Esophagus (tissue), 2 donors: Measurements from ENCODE around the gene MAGEA10. TPM values are rescaled to one million over a fixed set of nuclear protein-coding genes. Genes with fewer than 3 reads are reported as not detected.

ENCODE experiments used
- H3K27ac ChIP-seq, 2 donors: one replicate each; pipeline ENCODE4 v1.5.1; 2013; ENCODE audit warnings: low read depth in 2 of 2, mild to moderate bottlenecking in 2 of 2, inconsistent platforms in 1 of 2, low read length in 1 of 2, moderate library complexity in 1 of 2
- H3K27me3 ChIP-seq, 2 donors: one replicate each; pipeline ENCODE4 v1.6.1; 2013; ENCODE audit warnings: low read length in 2 of 2, control low read depth in 1 of 2, mild to moderate bottlenecking in 1 of 2; ENCODE audit not compliant: insufficient read depth in 2 of 2, control insufficient read depth in 1 of 2
- H3K36me3 ChIP-seq, 2 donors: one replicate each; pipeline ENCODE4 v1.6.1; 2013; ENCODE audit warnings: low read length in 1 of 2; ENCODE audit not compliant: control insufficient read depth in 2 of 2, insufficient read depth in 2 of 2
- H3K4me1 ChIP-seq, 2 donors: one replicate each; pipeline ENCODE4 v1.6.1; 2013; ENCODE audit warnings: low read length in 1 of 2; ENCODE audit not compliant: control insufficient read depth in 2 of 2, insufficient read depth in 2 of 2
- H3K4me3 ChIP-seq, 2 donors: one replicate each; pipeline ENCODE4 v1.5.1; 2013; ENCODE audit warnings: low read length in 2 of 2, mild to moderate bottlenecking in 2 of 2, low read depth in 1 of 2, moderate library complexity in 1 of 2
- H3K9me3 ChIP-seq, 2 donors: one replicate each; pipeline ENCODE4 v1.6.1; 2013; ENCODE audit warnings: mild to moderate bottlenecking in 2 of 2, low read depth in 1 of 2, low read length in 1 of 2, moderate library complexity in 1 of 2; ENCODE audit not compliant: control insufficient read depth in 2 of 2, insufficient read depth in 1 of 2
- WGBS, 2 donors: extraction: QIAGEN DNeasy Blood & Tissue Kit; methylation state at CpG; one replicate each; pipeline ENCODE4 v1.1.7; 2013; 5-methylcytosine and 5-hydroxymethylcytosine counted together
- polyA plus RNA-seq, 2 donors: library from polyadenylated mRNA; stranded (reverse); fragments of 200-250 nt; gene quantifications; one replicate each; pipeline ENCODE4 v1.2.3, GENCODE V29; 2013
- donor health status: healthy with polysubstance abuse.
- donor health status: Bipolar disorder and iron deficiency.

MAGEA10 gene
- polyA plus RNA-seq, 2 donors, result not detected

GRCh38 chrX:152103866-152104265 lies 34.5 kb downstream of the MAGEA10 start:
- H3K4me3 ChIP-seq, result no peak overlapping the region
- no peaks in the 10 kb centered on the region for H3K9me3 ChIP-seq
- 74 to 75% methylated on average over 6 of the region's 6 CpGs for WGBS, 2 donors
- H3K36me3 ChIP-seq, result no peaks in the 10 kb centered on the region
- H3K27me3 ChIP-seq, result no peaks in the 10 kb centered on the region
- H3K27ac ChIP-seq, result no peak overlapping the region
- H3K4me1 ChIP-seq, result no peaks in the 10 kb centered on the region

- Histone ChIP-seq H3K4me3 (no peak overlapping the region), H3K9me3 (no peaks in the 10 kb centered on the region), H3K4me1 (no peaks in the 10 kb centered on the region), H3K27ac (no peak overlapping the region), H3K36me3 (no peaks in the 10 kb centered on the region), H3K27me3 (no peaks in the 10 kb centered on the region)
- WGBS, 2 donors, result 87 to 93% methylated on average over 6 of the region's 6 CpGs
Measured at GRCh38 chrX:152086141-152086540, 52.2 kb downstream of the MAGEA10 start.

Other genes starting within 250 kb of the MAGEA10 start
- not detected for gene MAGEA4, start 225.7 kb downstream of the MAGEA10 start, polyA plus RNA-seq
- 10 to 100 TPM; 26.3 to 63.3 TPM for gene GABRE, start 163.9 kb downstream of the MAGEA10 start, polyA plus RNA-seq